IPS DF 6.9 (cell line): ENCODE measurements around the gene ARSG.
"Not testable (repeated sequence)": the region's sequence is repeated elsewhere in the genome, so short reads cannot be mapped to it uniquely, and the experiment has no call there.

Source experiments
- DNase-seq: peaks from one replicate; pipeline ENCODE4 v3.0.0-alpha.2; 2013; ENCODE audit warnings: low read depth, low spot score
- H3K27ac ChIP-seq: one replicate; pipeline ENCODE4 v1.5.1; 2013; ENCODE audit warnings: low read length, control low read depth
- H3K27me3 ChIP-seq: 2 replicates; pipeline ENCODE4 v1.6.1; 2013; ENCODE audit warnings: mild to moderate bottlenecking, low read length; ENCODE audit not compliant: control insufficient read depth, insufficient read depth
- H3K36me3 ChIP-seq: 2 replicates; pipeline ENCODE4 v1.6.1; 2013; ENCODE audit warnings: low read length; ENCODE audit not compliant: control insufficient read depth, insufficient read depth
- H3K4me1 ChIP-seq: 2 replicates; pipeline ENCODE4 v1.6.1; 2013; ENCODE audit warnings: low read length; ENCODE audit not compliant: control insufficient read depth, insufficient read depth
- H3K4me3 ChIP-seq: 2 replicates; pipeline ENCODE4 v1.5.1; 2013; ENCODE audit warnings: mild to moderate bottlenecking, low read length
- H3K9me3 ChIP-seq: 2 replicates; pipeline ENCODE4 v1.6.1; 2013; ENCODE audit warnings: low read length, inconsistent platforms; ENCODE audit not compliant: control insufficient read depth, insufficient read depth
- WGBS: extraction: QIAGEN DNeasy Blood & Tissue Kit; methylation state at CpG from one replicate; pipeline ENCODE4 v1.1.7; 2013; ENCODE audit warnings: mixed read lengths, missing lambda C conversion rate; ENCODE audit not compliant: insufficient read length, insufficient coverage; 5-methylcytosine and 5-hydroxymethylcytosine counted together

ARSG gene

DNA sequence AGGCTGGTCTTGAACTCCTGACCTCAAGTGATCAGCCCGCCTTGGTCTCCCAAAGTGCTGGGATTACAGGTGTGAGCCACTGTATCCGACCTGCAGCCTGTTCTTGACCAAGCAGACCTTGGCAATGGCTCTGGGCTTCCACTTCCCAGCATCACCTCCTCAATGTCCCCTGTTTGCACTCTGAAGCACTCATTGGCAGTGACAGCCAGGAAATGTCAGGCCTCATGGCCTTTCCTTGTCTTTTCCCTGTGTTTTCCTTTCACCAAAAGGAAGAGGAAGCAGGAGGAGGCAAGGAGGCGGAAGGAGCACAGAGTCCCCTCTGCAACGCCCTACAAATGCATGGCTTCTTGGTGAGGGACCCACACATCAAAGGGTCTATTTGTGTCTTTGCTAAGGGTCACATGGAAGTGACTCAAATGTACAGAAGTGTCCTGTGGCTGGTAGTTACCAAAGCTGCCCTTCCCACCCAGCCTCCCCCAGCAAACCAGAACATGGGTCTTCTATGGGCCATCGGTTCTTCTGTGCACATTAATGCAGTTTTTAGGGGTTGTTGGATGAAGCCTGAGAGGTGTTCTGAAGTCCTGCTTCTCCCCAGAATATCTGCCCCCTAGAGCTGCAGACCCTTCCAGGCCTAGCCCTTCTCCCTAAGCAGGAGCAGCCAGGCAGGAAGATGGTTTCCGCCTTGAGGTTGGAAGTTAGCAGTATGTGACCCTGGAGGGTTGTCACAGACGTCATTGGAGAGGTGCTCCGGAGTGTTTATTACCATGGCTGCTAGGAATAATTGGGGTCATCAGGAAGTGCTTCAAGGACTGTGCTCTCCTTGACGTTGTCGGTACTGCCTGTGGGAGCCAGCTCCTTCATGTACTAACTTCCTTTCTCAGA, 105.2 kb downstream of the ARSG start:
- no peaks in the 10 kb centered on the region for H3K9me3 ChIP-seq
- no peaks in the 10 kb centered on the region; the same call in 1 of the 2 replicates for H3K36me3 ChIP-seq
- no peak for DNase-seq
- 0 out of 2 replicates have a peak, but pooled peaks cover 2% of the 10 kb centered on the region for H3K4me1 ChIP-seq
- no CpG with 5 or more reads among the region's 10 CpGs for WGBS
- H3K27me3 ChIP-seq = no peaks in the 10 kb centered on the region
- no peak overlapping the region for H3K27ac ChIP-seq
- no peak overlapping the region for H3K4me3 ChIP-seq

DNA sequence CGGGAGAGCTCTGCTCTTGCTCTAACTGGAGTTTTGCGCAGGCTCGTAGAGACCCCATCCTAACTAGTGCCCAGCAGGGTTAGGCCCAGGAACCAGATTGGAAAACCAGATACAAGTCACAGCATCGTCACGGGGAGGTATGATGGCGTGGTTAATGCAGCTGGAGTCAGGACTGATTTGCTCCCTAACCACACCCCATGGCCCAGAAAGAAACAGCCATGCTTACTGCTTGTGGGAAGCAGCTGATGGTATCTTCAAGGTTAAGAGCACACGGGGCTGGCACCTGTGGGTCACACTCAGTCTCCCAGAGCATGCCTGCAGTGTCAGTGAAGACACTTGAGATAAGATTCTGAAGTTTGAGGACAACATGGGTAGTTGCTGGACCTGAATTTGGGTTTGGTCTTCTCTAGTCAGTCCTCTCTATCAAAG, 105.8 kb downstream of the ARSG start:
- Histone ChIP-seq H3K4me1 (0 out of 2 replicates have a peak, but pooled peaks cover 2% of the 10 kb centered on the region), H3K4me3 (no peak overlapping the region), H3K27me3 (no peaks in the 10 kb centered on the region), H3K36me3 (no peaks in the 10 kb centered on the region; the same call in 1 of the 2 replicates), H3K9me3 (no peaks in the 10 kb centered on the region), H3K27ac (no peak overlapping the region)
- WGBS = no CpG with 5 or more reads among the region's 7 CpGs
- no peak for DNase-seq

GRCh38 chr17:68398691-68399637, 107.7 kb downstream of the ARSG start:
- Histone ChIP-seq H3K9me3 (no peaks in the 10 kb centered on the region), H3K4me1 (0 out of 2 replicates have a peak, but pooled peaks cover 2% of the 10 kb centered on the region), H3K27ac (no peak overlapping the region), H3K4me3 (no peak overlapping the region), H3K27me3 (no peaks in the 10 kb centered on the region), H3K36me3 (no peaks in the 10 kb centered on the region; the same call in 1 of the 2 replicates)
- no CpG with 5 or more reads among the region's 11 CpGs for WGBS
- DNase-seq = no peak

- no peak for DNase-seq
- Histone ChIP-seq H3K9me3 (no peaks in the 10 kb centered on the region), H3K4me3 (no peak overlapping the region), H3K27ac (no peak overlapping the region), H3K36me3 (no peaks in the 10 kb centered on the region; the same call in 1 of the 2 replicates), H3K4me1 (0 out of 2 replicates have a peak, but pooled peaks cover 2% of the 10 kb centered on the region), H3K27me3 (no peaks in the 10 kb centered on the region)
- no CpG with 5 or more reads among the region's 19 CpGs for WGBS
These were observed 108.5 kb downstream of the ARSG start for GRCh38 chr17:68399638-68400403.

DNA sequence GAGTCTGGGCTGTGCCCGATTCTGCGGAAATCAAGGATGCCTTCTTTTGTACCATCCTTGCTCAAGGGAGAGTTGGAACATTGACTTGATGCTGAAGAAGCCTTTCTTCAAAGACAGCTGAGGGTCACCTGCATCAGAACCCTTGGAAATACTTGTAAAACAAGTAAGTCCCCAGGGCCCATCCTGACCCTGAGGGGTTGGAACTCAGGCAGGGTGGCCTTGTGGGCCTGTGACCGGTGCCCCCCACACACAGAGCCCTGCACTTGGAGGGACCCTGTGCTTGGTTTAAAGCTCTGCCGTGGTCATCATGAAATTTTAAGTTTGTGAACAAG, 109.1 kb downstream of the ARSG start:
- no CpG with 5 or more reads among the region's 4 CpGs for WGBS
- DNase-seq = no peak
- Histone ChIP-seq H3K9me3 (no peaks in the 10 kb centered on the region), H3K4me1 (0 out of 2 replicates have a peak, but pooled peaks cover 2% of the 10 kb centered on the region), H3K27me3 (no peaks in the 10 kb centered on the region), H3K27ac (no peak overlapping the region), H3K4me3 (no peak overlapping the region), H3K36me3 (no peaks in the 10 kb centered on the region)

GRCh38 chr17:68401288-68401687, 110.0 kb downstream of the ARSG start:
- Histone ChIP-seq H3K4me3 (no peak overlapping the region), H3K27ac (no peak overlapping the region), H3K36me3 (no peaks in the 10 kb centered on the region), H3K27me3 (no peaks in the 10 kb centered on the region), H3K9me3 (no peaks in the 10 kb centered on the region), H3K4me1 (0 out of 2 replicates have a peak, but pooled peaks cover 2% of the 10 kb centered on the region)
- no CpG with 5 or more reads among the region's 7 CpGs for WGBS
- DNase-seq = no peak

DNA sequence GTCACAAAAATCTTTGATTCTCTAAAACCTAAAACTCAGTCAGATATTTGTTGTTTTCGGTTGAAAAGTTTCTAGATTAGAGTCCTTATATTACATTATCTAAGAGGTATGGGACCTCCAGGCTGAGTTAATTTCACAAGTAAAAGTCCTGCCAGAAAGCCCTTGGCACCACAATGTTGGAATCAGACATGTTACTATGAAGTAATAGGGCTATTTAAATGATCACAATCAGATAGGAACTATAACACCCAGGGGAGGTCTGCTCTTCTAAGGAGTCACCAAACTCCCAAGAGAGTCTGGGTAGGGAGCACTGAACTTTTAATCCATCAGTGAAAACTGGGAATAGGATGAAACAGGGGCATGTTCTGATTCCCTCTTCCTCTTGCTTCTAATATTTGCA, 111.8 kb downstream of the ARSG start:
- Histone ChIP-seq H3K36me3 (no peaks in the 10 kb centered on the region), H3K27me3 (no peaks in the 10 kb centered on the region), H3K4me3 (no peak overlapping the region), H3K9me3 (no peaks in the 10 kb centered on the region), H3K27ac (no peak overlapping the region), H3K4me1 (0 out of 2 replicates have a peak, but pooled peaks cover 2% of the 10 kb centered on the region)
- DNase-seq = no peak
- no CpG with 5 or more reads among the region's 1 CpG for WGBS

DNA sequence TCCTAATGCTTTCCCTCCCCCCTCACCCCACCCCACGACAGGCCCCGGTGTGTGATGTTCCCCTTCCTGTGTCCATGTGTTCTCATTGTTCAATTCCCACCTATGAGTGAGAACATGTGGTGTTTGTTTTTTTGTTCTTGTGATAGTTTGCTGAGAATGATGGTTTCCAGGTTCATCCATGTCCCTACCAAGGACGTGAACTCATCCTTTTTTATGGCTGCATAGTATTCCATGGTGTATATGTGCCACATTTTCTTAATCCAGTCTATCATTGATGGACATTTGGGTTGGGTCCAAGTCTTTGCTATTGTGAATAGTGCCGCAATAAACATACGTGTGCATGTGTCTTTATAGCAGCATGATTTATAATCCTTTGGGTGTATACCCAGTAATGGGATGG, 112.5 kb downstream of the ARSG start:
- no CpG with 5 or more reads among the region's 5 CpGs for WGBS
- not testable (repeated sequence) for H3K4me1 ChIP-seq, H3K4me3 ChIP-seq, H3K36me3 ChIP-seq, H3K27me3 ChIP-seq, H3K27ac ChIP-seq, H3K9me3 ChIP-seq, DNase-seq

- H3K27me3 ChIP-seq, H3K36me3 ChIP-seq, H3K4me3 ChIP-seq, H3K9me3 ChIP-seq, H3K27ac ChIP-seq, DNase-seq, H3K4me1 ChIP-seq: not testable (repeated sequence)
- WGBS = no CpG with 5 or more reads among the region's 1 CpG
These were observed 116.4 kb downstream of the ARSG start for GRCh38 chr17:68407656-68408055.
